HG03025 (cell line): ENCODE data around the gene USP25.

Experiments used
- ATAC-seq: cut with Tn5 transposase; IDR thresholded peaks from one replicate; pipeline ENCODE4 v1.9.1; 2021; ENCODE audit warnings: mild to moderate bottlenecking, moderate library complexity; ENCODE audit not compliant: unreplicated experiment, low FRiP score

Gene USP25

GRCh38 chr21:15729674-15730483, at the start of gene USP25:
TSS of gene USP25 (plus strand) at chr21:15729982. CDS start at chr21:15730394, 412 bp downstream.
- peak; percentile 74 for ATAC-seq

- ATAC-seq, result no peak
These were observed 47.4 kb upstream of the USP25 start for GRCh38 chr21:15682186-15682895.

- no peak for ATAC-seq
These were observed 46.8 kb upstream of the USP25 start for GRCh38 chr21:15682977-15683376.

- ATAC-seq, result no peak
These were observed 43.3 kb upstream of the USP25 start for GRCh38 chr21:15686506-15686905.

GRCh38 chr21:15687208-15687607, 42.6 kb upstream of the USP25 start:
- ATAC-seq, result no peak

GRCh38 chr21:15688016-15688415, 41.8 kb upstream of the USP25 start:
- ATAC-seq, result no peak

GRCh38 chr21:15688809-15689208, 41.0 kb upstream of the USP25 start:
- ATAC-seq, result no peak

GRCh38 chr21:15692711-15693110, 37.1 kb upstream of the USP25 start:
- no peak for ATAC-seq

- ATAC-seq, result no peak
These were observed 34.5 kb upstream of the USP25 start for GRCh38 chr21:15695241-15695640.

GRCh38 chr21:15701830-15702229, 28.0 kb upstream of the USP25 start:
- ATAC-seq, result no peak

- ATAC-seq, result no peak
These were observed 25.9 kb upstream of the USP25 start for GRCh38 chr21:15703932-15704331.

GRCh38 chr21:15706696-15707095, 23.1 kb upstream of the USP25 start:
- no peak for ATAC-seq

- ATAC-seq, result no peak
These were observed 16.4 kb upstream of the USP25 start for GRCh38 chr21:15713412-15713811.

GRCh38 chr21:15718711-15719110, 11.1 kb upstream of the USP25 start:
- ATAC-seq, result no peak

GRCh38 chr21:15719976-15720375, 9.8 kb upstream of the USP25 start:
- ATAC-seq, result no peak

GRCh38 chr21:15722591-15723324, 7.0 kb upstream of the USP25 start:
- ATAC-seq, result no peak

GRCh38 chr21:15725949-15726348, 3.8 kb upstream of the USP25 start:
- no peak for ATAC-seq

GRCh38 chr21:15728046-15728445, 1.7 kb upstream of the USP25 start:
- no peak for ATAC-seq

- ATAC-seq, result no peak
These were observed 472 bp upstream of the USP25 start for GRCh38 chr21:15729346-15729673.

GRCh38 chr21:15730484-15731242, 881 bp downstream of the USP25 start:
- ATAC-seq, result no peak

- ATAC-seq, result no peak
These were observed 1.4 kb downstream of the USP25 start for GRCh38 chr21:15731243-15731613.
